Measurements from ENCODE around the gene TPD52L1.
A peak's percentile ranks its signal among the peaks of the same experiment; 100 is the strongest.

TPD52L1 gene

GRCh38 chr6:125182237-125183008 lies 28.9 kb downstream of the TPD52L1 start:
- DNase-seq: no peak

- DNase-seq: no peak
Measured at GRCh38 chr6:125183391-125183790, 29.8 kb downstream of the TPD52L1 start.

- DNase-seq: no peak
Measured at GRCh38 chr6:125188037-125188436, 34.5 kb downstream of the TPD52L1 start.

GRCh38 chr6:125188594-125189203 lies 35.1 kb downstream of the TPD52L1 start:
- no peak for DNase-seq

GRCh38 chr6:125189494-125189893 lies 35.9 kb downstream of the TPD52L1 start:
- no peak for DNase-seq

- DNase-seq: no peak
Measured at GRCh38 chr6:125190667-125191066, 37.1 kb downstream of the TPD52L1 start.

- peak in 1 of 2 experiments; percentile 61 for DNase-seq
Measured at GRCh38 chr6:125191916-125192609, 38.5 kb downstream of the TPD52L1 start.

GRCh38 chr6:125192610-125192930 lies 39.0 kb downstream of the TPD52L1 start:
- DNase-seq: no peak

GRCh38 chr6:125193208-125193607 lies 39.6 kb downstream of the TPD52L1 start:
- DNase-seq: no peak

- DNase-seq: no peak
Measured at GRCh38 chr6:125194941-125195340, 41.4 kb downstream of the TPD52L1 start.

- DNase-seq: no peak
Measured at GRCh38 chr6:125195526-125195925, 42.0 kb downstream of the TPD52L1 start.

GRCh38 chr6:125196613-125197012 lies 43.0 kb downstream of the TPD52L1 start:
- no peak for DNase-seq

GRCh38 chr6:125197795-125198269 lies 44.3 kb downstream of the TPD52L1 start:
- DNase-seq: peak in 1 of 2 experiments; percentile 81

GRCh38 chr6:125198398-125198937 lies 44.9 kb downstream of the TPD52L1 start:
- DNase-seq: peak; percentile 43 to 50

GRCh38 chr6:125200941-125201340 lies 47.4 kb downstream of the TPD52L1 start:
- no peak for DNase-seq

- DNase-seq: peak; percentile 55 to 74
Measured at GRCh38 chr6:125201961-125202729, 48.6 kb downstream of the TPD52L1 start.

GRCh38 chr6:125203395-125203794 lies 49.8 kb downstream of the TPD52L1 start:
- DNase-seq: no peak

GRCh38 chr6:125205931-125206330 lies 52.4 kb downstream of the TPD52L1 start:
- no peak for DNase-seq

GRCh38 chr6:125206389-125206788 lies 52.8 kb downstream of the TPD52L1 start:
- no peak for DNase-seq

GRCh38 chr6:125207956-125208355 lies 54.4 kb downstream of the TPD52L1 start:
- no peak for DNase-seq

GRCh38 chr6:125208625-125209249 lies 55.2 kb downstream of the TPD52L1 start:
- DNase-seq: no peak

- no peak for DNase-seq
Measured at GRCh38 chr6:125210667-125211066, 57.1 kb downstream of the TPD52L1 start.

Data from NCI-H446 (cell line).